RCC 7860 (cell line): ENCODE data around the gene ZNF174.

Experiments used
- DNase-seq: peaks from one replicate; pipeline ENCODE4 v3.0.0-alpha.2; 2015; ENCODE audit warnings: low spot score
- FAIRE-seq: peaks from 2 replicates; lab custom pipeline; 2012; peaks lifted over from hg19 to GRCh38; lab: Jason Lieb, UNC

Gene ZNF174

DNA sequence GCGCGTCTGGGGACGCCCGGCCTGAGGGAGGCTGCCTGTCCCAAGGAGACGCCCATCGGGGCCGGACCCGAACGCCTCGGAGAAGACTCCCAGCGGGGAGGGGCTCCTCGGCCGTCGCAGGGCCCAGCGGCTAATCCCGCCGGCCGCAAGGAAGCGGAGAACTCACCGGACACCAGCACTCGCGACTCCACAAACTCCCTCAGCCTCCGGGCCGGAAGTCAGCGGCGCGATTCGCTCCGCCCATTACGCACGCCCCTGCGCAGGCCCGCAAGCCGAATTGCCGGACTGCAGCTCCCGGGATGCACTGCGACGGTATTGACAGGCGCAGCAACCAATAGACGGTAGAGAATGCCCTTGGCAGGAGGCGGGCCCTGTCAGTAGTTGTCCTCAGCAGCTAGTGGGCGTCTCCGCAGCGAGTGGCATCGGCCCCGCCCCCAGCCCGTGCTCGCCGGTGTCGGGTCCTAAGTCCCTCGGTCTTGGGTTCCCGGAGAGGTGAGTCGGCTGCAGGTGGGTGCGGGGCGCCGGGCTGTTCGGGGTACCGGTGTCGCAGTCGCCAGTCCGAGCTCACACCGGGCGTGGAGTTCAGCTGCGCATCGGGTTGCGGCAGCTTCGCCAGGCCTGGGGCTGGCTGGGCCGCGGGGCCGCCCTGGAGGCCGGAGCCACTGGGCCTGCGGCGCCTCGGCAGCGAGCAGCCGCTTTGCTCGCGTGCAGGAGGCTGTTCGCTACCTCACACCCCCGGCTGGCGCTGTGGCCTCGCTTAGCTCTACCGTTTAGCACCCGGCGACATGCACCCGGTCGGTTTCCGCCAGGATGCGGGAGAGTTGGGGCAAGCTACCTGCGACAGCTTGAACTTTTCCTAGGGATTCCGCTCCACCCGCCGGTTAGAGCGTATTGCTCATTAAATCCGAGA lies at the start of gene ZNF174, which contains the start of gene ZSCAN32:
Gene ZNF174, plus strand, starts transcription at position 437 of the 910 bp plus-strand sequence. CDS start 790 bp downstream, outside the sequence.
Gene ZSCAN32, minus strand, starts transcription at position 226 of the 910 bp plus-strand sequence. CDS start 3,447 bp downstream, outside the sequence.
- FAIRE-seq (peak; percentile 83), DNase-seq (peak; percentile 99)

DNA sequence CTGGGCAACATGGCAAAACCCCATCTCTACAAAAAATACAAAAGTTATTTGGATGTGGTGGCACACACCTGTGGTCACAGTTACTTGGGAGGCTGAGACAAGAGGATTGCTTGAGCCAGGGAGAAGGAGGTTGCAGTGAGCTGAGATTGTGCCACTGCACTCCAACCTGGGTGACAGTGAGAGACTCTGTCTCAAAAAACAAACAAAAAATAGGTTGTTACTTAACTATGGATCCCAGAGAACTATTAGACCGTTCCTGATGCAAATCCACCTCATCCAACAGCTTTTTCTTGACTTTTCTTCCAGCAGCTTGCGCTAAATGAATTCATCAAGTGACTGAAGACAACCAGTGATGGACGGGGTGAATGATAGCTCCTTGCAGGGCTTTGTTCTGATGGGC lies 45.4 kb upstream of the ZNF174 start, which contains the start of gene OR2C1:
Gene OR2C1, plus strand, starts transcription at position 301 of the 400 bp plus-strand sequence. Its CDS starts 52 bp downstream, at position 353.
- FAIRE-seq = no peak

DNA sequence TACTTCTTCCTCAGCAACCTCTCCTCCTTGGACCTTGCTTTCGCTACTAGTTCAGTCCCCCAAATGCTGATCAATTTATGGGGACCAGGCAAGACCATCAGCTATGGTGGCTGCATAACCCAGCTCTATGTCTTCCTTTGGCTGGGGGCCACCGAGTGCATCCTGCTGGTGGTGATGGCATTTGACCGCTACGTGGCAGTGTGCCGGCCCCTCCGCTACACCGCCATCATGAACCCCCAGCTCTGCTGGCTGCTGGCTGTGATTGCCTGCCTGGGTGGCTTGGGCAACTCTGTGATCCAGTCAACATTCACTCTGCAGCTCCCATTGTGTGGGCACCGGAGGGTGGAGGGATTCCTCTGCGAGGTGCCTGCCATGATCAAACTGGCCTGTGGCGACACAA lies 44.9 kb upstream of the ZNF174 start:
- DNase-seq (no peak), FAIRE-seq (no peak)

More for the DNA sequence above, 45.4 kb upstream of the ZNF174 start, which contains the start of gene OR2C1:
- DNase-seq = no peak

DNA sequence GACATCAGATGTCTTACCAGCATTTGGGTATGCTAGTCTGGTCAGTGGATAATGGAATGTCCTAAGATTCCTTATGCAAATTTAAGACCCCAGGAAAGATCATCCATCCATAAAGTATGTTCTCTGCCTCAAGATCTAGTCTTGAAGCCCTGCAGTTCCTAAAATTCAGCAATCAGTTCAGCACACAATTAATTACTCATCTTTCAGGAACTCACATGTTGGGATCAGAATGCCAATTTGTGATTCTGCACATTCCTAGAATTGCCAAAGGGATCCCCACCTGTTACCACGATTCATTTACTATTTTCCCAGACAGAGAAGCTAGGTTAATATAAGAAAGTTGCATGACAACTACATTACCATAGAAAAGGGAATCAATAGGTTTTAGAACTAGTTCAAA lies 42.1 kb upstream of the ZNF174 start:
- no peak for DNase-seq
- no peak for FAIRE-seq

DNA sequence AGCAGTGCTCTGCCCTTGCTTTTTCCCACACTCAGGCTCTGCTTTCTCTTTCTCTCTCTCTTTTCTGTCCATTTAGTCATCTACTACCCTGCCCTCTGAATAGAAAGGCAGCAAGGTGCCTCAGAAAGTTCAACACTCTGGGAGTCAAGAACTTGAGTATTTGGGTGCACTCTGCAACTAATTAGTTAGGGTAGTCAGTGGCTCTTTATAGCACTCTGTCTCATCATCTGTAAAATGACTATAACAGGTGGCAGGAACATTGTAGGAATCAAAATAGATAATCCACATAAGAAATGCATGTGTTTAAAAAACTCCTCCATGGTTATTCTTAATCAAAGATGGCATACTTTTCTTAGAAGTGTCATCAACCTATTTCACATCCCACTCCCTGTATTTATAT lies 38.1 kb upstream of the ZNF174 start:
- DNase-seq (no peak), FAIRE-seq (no peak)

DNA sequence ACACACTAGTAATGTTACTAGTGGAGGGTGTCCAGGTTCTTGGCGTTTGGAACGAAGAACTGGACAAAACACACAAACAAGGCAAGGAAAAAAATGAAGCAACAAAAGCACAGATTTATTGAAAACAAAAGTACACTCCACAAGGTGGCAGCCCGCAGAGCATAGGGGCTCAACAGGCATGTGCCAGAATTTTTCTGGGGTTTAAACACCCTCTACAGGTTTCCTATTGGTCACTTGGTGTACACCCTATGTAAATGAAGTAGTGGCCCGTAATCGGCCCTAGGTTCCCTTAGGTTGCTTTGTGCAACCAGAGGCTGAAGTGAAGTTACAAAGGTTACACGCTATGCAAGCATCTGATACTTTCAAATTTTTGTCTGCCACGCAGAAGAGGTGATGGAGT lies 37.2 kb upstream of the ZNF174 start:
- no peak for FAIRE-seq
- no peak for DNase-seq

DNA sequence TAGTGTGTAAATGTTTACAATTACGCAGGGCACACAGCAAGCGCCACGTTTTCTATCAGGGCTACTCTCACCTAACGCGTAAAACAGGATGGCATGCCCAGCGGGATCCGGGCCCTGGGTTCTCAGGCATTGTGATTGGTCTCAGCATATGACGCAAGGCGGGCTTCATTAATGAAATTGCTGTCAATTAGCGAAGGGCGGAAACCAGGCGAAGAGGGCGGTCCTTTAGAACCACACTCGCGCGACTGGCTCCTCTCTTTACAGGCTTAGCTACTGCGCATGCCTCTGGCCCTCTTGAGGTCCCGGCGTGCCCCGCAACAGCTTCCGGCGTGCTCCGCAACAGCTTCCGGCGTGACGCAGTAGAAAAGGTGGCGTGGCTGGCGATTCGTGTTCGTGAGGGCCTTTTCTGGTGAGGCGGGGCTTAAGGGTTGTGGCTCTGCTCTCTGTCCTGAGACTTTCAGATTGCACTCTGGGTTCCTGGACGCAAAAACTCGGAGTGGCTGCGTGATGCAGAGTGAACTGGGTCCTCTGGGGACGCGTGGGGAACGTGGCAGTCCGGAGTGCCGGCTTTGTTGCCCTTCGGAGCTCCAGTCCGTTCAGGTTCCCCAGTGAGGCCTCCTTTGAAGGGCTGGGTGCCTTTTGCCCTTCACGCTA lies 36.1 kb upstream of the ZNF174 start:
- peak; percentile 77 for DNase-seq
- FAIRE-seq = peak; percentile 41

DNA sequence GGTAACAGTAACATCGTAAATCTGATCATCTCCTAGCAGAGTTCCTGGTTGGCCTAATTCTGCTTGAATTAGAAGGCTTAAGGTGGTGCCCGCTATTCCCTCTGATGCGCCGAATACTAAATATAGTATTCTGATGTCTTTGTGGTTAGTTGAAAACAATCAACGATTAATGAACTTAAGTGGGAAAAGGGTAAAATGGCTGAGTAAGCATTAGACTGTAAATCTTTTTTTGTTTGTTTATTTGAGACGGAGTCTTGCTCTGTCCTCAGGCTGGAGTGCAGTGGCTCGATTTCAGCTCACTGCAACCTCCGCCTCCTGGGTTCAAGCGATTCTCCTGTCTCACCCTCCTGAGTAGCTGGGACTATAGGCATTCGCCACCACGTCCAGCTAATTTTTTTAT lies 31.9 kb upstream of the ZNF174 start:
- FAIRE-seq (no peak), DNase-seq (no peak)

DNA sequence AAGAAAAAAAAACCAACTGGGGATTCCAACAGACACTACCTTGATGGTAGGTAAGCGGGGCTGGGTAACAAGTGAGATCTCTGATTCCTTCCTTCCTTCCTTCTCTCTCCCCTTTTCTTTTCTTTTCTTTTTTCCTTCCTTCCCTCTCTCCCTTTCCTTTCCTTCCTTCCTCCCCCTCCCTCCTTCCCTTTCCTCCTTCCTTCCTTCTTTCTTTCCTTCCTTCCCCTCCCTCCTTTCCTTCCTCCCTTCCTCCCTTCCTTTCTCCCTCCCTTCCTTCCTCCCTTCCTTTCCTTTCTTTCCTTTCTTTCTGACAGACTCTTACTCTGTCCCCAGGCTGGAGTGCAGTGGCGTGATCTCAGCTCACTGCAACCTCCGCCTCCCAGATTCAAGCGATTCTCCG lies 25.3 kb upstream of the ZNF174 start:
- FAIRE-seq = no peak

DNA sequence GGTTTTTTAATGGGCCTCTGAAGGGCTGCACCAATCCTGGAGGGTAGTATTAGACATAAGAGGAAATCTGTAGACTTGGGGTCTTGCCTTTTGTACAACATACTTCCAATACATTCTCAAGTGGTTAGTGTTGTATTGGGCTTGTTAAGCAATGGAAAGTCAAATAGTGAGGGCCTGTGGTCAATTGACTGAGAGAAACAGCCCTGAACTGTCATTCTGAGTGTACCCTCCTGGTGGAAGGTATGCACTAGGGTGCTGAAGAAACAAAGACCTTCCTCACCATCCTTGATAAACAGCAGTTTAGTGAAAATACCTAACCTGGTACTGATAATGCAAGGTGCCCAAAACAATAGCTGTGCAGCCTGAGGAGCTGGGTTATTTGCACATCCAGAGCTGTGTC lies 23.1 kb upstream of the ZNF174 start:
- FAIRE-seq = no peak

More for the DNA sequence above, 25.3 kb upstream of the ZNF174 start:
- no peak for DNase-seq

DNA sequence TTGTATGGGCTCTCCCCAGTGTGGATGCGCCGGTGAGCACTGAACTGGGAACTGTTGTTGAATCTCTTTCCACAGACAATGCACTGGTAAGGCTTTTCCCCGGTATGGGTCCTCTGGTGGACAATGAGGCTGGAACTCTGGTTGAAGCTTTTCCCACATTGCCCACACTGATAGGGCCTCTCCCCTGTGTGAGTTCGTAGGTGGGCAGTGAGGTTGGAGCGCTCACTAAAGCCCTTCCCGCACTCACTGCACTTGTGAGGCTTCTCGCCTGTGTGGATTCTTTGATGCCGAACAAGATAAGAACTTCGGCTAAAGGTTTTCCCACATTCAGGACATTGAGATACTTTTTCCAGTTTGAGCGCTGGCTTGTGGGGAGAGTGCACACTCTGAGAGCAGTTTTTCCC lies 18.0 kb upstream of the ZNF174 start:
- no peak for FAIRE-seq
- DNase-seq = no peak

More for the DNA sequence above, 23.1 kb upstream of the ZNF174 start:
- DNase-seq = no peak

DNA sequence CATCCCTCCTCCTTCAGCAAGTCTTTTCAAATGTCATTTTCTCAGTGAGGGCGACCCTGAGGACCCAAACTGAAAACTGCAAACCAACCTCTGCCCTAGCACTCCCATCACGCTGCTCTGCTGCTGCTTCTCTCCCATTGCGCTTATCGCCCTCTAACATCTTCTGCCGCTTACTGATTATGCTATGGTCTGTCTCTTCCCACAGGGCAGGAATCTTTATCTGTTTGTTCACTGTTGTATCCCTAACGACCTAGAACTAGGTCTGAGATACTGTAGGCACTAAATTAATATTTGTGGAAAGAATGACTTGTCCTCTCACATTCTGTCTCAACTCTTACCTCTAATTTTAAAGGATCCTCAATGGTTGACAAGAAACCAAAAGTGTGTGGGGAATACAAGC lies 12.7 kb upstream of the ZNF174 start:
- FAIRE-seq = no peak

DNA sequence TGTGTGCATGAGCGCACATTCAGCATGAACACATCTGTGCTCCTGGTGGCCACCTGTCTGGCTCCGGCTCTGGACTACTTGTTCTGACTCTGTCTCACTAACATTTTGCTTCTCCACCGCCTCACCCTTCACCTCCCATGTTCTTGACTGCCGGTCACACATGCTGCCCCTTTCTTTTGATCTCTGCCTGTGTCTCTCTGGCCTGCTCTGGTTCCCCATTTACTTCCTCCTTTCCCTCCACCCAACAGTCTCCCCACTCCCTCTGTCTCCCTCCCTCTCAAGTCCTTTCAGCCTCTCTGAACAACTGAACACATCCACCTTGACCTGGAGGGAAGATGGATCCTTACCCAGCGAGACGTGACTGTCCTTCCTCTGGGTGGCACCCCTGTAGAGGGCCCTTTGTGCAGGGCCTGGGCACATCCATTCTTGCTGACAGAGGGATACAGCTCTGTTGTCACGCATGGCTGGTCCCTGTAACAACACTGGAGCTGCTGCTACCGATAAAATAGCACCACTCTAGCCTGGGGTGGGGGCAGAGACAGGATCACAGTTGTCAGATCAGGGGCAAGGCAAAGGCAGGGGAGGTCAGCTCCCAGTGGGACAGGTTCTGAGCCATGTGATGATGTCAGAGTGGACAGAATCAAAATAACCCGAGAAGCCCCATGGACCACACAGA lies 11.2 kb upstream of the ZNF174 start:
- DNase-seq (no peak), FAIRE-seq (no peak)

More for the DNA sequence above, 12.7 kb upstream of the ZNF174 start:
- DNase-seq = no peak

DNA sequence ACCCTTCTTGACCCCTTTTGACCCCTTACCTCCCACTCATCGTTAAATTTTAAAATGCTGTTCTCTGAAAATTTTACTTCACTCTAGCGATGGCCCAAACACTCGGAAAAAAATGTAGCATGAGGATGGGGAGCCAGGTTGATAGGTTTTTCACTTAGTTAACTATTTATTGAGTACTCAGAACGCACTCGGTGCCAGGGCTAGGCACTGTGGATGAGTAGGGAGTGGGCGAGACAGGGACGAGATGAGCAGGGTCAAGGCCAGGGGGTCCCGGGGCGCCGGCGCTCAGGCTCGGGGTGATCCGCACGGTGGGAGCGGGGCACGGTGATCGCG lies 603 bp upstream of the ZNF174 start:
- FAIRE-seq (no peak), DNase-seq (no peak)

DNA sequence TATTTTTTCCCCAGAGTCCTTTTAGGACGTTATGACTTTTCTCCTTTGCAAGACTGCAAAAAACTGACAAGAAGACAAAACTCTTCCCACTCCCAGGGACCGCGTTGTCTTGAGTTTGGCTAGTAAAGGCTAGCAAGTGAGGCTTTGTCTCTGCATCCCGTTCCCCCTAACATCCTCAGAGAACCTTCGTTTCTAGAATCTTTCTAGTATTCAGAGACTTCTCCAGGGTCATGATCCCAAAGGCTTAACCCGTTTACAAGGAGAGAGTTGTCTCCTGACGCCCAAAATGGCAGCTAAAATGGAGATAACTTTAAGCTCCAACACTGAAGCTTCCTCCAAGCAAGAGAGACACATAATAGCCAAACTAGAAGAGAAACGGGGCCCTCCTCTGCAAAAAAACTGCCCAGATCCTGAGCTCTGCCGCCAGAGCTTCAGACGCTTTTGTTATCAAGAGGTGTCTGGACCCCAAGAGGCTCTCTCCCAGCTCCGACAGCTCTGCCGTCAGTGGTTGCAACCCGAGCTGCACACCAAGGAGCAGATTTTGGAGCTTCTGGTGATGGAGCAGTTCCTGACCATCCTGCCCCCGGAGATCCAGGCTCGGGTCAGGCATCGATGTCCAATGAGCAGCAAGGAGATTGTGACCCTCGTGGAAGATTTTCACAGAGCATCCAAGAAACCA lies 843 bp downstream of the ZNF174 start:
- FAIRE-seq (no peak), DNase-seq (no peak)

DNA sequence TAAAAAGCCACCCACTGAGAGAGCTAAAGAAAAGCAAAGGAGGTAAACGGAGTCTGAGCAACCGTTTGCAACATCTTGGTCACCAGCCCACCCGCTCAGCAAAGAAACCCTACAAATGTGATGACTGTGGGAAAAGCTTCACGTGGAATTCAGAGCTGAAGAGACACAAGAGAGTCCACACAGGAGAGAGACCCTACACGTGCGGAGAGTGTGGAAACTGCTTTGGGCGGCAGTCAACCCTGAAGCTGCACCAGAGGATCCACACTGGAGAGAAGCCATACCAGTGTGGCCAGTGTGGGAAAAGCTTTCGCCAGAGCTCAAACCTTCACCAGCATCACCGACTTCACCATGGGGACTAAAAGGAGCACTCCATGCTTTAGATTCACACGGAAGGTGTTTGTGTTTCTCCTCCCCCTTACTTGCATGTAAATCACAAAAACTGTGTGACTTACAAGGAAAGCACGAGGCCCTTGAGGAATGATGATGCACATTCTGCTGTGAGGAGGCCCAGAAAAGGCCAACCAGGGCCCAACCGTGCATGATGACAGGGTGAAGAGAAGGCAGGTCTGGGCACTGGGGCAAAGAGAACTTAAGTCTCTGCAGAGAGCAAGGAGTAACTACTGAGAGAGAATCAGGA lies 7.7 kb downstream of the ZNF174 start:
- no peak for FAIRE-seq
- no peak for DNase-seq

DNA sequence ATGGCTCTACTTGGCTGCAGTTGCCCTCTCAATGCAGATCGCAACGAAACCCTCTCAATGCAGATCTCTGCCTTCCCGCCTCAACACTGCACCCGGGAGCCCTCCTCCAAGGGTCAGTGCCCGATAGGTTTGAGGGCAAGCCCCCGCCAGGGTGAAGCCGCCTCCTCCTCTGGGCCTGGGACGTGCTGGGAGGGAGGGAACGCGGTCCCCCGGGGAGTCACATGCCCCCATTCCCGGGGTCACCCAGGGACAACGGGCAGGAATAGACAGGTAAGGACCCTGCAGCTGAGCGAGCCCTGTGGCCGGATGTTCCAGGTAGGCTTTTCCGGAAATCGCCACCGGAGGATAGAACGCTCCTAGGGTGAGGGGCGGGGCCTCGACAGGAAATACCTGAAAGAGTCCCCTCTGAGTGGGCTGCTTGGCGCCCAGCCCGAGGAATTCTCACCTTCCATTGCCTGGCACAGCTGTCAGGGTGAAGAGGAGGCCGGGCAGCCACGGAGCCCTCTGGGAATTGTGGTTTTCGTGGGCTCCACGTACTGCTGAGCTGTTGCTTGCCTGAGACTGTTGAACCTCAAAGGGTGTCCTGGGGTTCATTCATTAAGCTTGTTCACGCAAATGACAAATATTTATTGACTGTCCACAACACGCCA lies 12.8 kb downstream of the ZNF174 start:
- DNase-seq = no peak
- no peak for FAIRE-seq

DNA sequence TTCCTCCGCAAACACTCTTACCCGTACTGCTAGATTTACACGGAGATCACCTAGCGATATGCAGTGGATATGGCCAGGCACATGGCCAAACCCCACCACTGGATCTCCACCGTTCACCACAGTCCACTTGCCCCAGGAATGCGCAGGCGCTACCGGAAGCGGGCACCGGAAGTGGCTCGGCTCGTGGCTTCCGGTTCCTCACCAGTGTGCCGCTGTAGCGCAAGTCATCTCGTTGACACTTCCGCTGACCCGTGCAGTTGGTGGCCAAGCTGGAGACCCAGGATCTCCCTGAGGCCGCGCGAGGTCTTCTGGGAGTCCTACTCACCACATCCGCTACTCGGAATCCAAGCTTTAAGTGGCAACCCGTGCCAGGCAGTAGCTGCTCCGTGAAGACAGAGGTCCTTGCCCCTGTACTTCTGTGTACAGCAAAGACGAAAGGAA lies 30.8 kb downstream of the ZNF174 start:
- FAIRE-seq (no peak), DNase-seq (no peak)

DNA sequence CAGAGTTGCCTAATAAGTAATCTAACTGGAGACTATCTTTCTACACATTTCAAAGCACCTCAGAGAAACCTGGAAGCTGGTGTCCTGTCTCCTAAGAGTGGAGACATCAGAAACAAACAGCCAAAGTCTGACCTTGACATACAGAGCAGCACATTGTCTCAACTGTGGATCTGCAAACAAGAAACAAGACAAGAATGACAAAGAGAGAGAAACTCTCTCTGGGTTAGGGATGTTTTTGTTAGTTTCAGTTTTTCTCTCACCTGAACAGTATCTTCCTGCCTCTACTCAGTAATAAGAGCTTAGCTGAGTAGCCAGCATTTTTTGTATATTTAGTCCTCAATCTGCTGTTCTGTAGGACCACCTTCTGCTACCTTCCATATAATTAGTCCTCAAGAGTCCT lies 33.4 kb downstream of the ZNF174 start:
- FAIRE-seq = no peak

DNA sequence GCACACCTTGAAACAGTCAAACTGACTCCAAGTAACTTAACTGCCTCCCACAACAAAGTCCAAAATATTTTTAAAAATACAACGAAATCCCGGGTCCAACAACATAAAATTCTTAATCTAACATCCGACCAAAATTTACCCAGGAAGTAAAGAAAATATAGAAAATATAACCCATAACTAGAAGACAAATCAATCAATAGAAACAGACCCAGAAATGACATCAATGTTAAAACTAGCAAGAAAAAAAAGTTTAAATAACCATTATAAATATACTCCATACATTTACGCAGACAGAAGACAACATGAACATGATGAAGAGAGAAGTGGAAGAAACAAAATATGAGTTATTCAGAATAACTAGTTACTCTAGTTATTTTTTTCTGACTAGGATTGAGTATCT lies 38.6 kb downstream of the ZNF174 start:
- no peak for DNase-seq
- no peak for FAIRE-seq

More for the DNA sequence above, 33.4 kb downstream of the ZNF174 start:
- no peak for DNase-seq
